Activated CD4-positive, CD25-positive, alpha-beta regulatory T cell (primary cell): ENCODE data around the gene DRD2.
"Not testable (repeated sequence)": the region's sequence is repeated elsewhere in the genome, so short reads cannot be mapped to it uniquely, and the experiment has no call there.

ENCODE experiments used
- DNase-seq, 4 experiments: peaks; one replicate each; lab custom pipeline; 2025; lab: John Stamatoyannopoulos, UW

The DRD2 gene

DNA sequence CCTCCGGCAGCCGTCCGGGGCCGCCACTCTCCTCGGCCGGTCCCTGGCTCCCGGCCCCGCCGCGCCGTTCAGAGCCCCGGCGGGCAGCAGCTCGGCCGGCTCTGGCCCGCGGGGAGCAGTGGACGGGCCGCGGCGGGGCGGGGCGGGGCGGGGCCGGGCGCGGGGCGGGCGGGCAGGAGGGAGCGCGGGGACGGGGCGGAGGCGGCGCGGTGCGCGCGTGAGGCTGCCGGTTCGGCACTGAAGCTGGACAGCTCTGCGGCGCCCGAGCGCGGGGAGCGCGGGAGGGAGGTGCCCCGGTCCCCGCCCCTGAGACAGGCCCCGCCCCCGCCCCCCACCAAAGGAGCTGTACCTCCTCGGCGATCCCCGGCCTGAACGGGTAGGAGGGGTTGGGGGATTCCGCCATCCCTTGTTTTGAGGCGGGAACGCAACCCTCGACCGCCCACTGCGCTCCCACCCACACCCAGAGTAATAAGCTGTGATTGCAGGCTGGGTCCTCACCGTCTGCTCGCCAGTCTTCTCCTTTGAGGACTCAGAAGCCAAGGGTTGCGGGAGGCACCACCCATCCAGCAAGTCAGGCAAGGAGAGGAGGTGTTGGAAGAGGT is at the start of gene DRD2:
Gene DRD2 (minus strand): TSS at position 239 of the 602 bp plus-strand sequence. CDS start 50,747 bp downstream, outside the sequence.
- no peak for DNase-seq

DNA sequence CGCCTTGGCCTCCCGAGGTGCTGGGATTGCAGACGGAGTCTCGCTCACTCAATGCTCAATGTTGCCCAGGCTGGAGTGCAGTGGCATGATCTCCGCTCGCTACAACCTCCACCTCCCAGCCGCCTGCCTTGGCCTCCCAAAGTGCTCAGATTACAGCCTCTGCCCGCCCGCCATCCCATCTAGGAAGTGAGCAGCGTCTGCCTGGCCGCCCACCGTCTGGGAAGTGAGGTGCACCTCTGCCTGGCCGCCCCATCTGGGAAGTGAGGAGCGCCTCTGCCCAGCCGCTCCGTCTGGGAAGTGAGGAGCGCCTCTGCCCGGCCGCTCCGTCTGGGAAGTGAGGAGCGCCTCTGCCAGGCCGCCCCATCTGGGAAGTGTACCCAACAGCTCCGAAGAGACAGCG is 48.7 kb upstream of the DRD2 start:
- DNase-seq, result not testable (repeated sequence)

DNA sequence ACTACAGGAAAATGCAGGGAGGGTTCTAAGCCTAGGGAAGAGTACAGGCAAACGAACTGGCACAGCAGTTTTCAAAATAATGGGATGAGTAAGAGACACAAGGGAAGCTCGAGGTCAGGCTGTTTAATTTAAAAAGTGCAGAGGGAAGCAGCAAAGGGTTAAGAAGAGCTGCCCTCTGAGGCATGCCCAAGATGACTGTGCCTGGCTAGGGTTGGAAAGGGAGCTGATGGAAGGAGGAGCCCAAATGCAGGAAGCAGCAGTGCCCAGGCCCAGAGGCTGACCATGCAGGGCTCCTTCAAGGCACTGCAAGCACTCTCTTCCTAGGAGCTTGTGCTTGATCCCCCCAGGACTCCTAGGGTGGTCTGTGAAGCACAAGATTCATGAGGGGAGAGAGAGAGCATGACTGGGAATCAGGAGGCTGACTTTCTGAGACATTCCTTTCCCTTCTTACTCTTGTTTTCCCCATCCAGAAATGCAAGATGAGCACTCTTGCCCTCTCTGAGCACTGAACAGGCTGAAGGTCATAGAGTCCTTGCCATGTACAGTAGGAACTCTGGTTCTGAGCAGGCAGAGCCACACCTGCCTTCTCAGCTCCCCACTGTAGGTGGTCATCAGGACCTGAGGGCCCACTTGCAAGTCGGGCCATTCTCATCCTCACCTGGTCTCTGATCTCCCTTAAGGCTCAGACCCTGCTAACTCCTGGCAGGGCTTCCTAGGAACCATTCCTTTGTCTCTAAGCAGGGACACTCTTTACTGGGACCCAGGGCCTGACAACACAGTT is 46.7 kb upstream of the DRD2 start:
- DNase-seq, result no peak

DNA sequence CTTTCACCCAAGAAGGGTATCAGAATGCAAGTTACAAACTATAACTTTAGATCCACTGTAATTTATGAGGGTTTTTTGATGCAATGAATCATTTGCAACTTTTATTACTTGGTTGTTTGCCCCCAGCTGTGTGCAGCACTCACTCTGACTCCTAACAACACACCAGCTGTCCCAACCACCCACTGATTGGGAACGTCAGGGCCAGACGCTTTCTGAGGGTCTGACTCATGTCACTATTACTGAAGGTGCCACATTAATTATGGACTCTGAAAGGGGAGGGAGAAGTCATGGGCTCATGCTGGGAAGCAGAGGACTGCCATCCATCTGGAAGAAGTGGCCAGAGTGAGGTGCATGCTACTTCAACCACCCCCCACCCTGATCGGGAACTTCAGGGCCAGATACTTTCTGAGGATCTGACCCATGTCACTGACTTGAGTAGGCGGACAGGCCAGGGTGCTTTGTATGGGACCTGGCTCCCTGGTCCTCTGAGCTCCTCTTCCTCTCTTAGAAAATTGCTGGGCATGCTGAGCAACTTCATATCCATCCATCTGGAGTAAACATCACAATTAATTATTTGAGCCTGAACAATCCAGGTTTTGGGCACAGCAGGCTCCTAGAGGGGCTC is 44.9 kb upstream of the DRD2 start:
- no peak for DNase-seq

DNA sequence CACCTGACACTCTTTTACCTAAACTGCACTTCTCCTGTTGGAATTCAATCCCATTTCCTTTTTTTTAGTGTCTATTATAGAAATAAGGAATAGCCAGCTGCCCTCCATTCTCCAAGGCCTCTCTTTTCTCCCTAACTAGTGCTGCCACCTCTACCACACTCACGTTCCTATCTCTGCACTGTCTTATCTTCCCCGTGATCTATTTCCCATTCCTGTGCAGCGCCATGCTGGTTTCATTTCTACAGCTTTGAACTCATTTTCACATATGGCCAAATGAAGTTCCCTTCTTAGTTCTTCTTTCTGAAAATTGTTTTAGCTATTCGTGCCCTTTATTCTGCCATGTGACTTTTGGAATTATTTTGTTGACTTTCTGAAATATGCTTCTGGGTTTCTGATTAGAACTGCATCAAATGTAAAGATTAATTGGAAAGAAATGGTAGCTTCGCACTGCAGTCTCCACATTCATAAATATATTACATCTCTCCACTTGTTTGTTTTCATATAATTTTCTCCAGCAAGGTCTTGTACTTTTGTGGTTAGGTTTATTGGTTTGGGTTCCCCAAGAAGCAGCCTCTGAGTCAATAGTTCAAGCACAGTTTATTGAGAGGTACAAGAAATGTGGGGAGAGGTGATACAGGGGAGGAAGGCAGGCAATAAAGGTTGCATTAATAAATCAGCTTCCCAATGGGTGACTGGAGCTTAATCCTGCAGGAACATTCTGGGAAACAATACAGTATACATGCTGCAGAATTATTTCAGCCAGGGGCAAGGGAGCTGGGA is 43.7 kb upstream of the DRD2 start:
- DNase-seq, result no peak

DNA sequence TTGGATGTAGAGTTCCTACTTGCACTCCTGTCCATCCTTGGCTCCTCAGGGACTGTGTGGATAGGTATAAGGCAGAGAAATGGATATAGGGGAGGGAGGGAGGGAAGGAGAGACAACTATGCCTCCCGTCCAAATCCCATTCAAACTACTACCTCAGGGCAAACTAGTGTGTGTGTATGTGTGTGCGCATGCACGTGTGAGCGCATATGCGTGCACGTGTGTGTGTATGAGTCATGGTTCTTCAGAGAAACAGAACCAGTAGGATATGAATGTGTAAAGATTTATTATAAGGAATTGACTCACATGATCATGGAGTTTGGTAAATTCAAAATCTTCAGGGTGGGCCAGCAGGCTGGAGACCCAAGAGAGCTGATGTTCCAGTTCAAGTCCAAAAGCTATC is 42.2 kb upstream of the DRD2 start:
- DNase-seq, result no peak

DNA sequence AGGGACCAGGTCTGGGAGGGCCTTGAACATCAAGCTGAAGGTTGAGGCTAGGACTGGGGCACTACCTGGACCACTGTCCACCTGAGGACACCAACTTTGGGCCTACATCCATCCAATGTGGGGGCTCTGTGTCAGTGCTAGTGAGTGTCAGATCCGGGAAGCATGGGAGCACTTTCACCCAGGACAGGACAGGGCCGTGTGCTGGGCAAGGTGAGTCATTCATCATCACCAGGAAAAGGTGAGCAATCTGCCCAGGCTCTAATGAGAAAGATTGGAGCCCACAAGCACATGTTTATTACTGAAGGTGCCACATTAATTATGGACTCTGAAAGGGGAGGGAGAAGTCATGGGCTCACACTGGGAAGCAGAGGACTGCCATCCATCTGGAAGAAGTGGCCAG is 39.7 kb upstream of the DRD2 start:
- DNase-seq, result no peak

DNA sequence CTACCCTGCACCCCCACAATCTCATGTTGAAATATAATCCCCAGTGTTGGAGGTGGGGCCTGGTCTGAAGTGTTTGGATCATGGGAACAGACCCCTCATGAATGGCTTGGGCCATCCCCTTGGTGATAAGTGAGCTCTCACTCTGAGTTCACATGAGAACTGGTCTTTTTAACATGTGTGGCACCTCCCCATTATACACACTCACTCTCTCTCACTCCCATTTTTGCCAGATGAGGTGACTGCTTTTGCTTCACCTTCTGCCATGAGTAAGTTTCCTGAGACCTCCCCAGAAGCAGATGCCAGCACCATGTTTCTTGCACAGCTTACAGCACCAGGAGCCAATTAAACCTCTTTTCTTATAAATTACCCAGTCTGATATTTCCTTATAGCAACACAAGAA is 32.1 kb upstream of the DRD2 start:
- DNase-seq, result no peak

DNA sequence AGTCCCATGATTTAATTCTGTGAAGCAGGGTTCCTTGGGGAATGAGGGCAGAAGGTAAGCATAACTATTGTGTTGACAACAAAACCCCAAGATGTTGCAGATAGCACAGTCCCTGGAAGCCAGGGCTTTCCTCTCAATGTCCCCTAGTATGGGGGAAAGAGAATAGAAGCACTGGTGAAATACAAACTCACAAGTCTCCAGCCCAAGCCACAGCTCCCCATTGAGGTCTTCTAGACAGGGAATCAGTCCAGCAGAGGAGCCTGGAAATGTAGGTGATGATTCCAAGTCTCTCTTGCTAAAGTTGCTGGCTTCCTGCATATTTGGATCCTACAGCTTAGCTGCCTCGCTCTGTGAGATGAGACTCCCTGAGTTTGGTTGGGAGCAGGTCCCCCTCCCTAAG is 31.7 kb upstream of the DRD2 start:
- no peak for DNase-seq

DNA sequence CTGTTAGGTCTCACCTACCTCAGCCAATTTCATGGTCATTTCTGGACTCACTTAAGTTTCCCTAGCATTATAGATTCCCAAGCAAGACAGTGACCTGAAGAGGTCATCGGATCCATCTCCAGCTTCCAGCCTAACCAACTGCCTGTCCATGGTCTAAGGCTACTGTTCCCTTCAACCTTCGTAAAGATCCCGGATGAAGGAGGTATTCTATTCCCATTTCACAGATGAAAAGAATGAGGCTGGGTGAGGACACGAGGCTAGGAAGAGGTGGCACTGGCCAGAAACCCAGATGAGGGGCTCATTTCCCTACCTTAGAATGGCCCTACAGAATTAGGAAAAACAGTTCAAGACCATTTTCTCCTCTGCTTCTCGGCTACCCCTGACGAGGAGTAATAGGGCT is 31.3 kb upstream of the DRD2 start:
- DNase-seq, result no peak

DNA sequence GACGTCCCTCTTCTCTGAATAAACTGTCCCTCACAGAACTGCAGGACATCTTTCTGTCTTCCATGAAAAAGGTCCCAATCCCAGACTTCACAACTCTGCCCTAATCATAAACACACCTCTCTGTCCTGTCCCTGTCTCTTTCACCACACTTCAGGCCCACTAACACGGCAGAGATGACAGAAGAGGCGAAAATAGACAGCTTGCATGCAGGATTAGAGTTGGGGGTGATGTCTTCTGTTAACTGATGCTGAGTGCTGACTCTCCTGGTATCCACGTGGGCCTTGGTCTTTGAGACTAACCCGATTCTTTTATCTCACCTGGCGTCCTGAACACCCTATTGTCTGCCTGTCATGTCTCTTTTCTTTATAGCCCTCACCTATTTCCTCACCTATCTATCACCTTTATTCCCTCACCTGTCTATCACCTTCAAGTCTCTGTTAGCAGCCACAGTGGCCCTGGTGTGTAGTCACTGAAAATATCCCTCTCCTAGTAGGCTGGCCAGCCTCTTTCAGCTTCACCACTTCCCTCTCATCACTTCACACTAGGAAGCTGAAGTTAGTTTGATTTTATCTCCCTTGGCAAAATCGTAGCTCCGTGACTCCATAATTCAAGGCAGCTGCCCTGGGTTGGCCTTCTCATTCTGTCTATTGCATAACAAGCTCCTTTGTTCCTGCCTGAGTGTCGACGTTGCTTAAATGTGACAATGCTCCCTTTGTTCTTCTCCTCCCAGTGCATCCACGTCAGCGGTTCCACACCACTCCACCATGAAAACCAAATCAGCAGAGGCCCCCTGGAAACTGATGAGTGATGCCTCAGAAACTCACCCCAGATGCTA is 30.6 kb upstream of the DRD2 start:
- no peak for DNase-seq

DNA sequence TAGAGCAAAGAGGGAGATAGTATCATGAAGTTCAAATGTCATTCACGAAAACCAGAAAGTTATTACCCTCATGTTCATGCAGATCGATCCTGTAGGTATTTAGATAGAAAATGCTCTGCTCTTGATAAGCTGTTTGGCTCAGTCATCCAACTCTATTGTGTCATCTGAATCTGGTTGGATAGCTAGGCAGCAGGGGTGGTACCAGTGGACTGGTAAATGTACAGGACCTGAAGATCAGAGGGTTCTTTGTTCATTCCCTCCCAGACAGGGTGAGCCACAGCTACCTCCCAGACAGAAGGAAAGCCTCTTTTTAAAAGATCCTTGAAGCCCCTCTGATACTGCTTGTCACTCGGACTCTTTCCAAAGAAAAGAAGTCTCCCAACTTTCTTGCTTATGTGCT is 29.8 kb upstream of the DRD2 start:
- DNase-seq, result no peak

DNA sequence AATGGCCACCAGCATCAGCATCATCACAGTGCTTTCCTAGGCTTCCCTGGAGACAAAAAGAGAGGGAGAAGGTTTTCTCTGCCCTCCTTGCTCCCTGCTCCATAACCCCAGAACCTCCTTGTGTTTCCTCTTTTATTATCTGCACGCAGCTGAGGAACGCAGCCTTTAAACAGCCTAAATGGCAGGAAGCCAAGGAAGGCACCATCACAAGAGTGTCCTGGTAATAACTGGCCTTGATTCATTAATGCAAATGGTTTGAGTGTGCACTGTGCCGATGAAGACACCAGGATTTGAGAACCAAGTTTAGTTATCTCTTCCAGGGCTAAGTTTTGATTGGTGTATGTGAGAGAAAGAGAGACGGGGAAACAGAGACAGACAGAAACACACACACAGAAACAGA is 29.4 kb upstream of the DRD2 start:
- no peak for DNase-seq

DNA sequence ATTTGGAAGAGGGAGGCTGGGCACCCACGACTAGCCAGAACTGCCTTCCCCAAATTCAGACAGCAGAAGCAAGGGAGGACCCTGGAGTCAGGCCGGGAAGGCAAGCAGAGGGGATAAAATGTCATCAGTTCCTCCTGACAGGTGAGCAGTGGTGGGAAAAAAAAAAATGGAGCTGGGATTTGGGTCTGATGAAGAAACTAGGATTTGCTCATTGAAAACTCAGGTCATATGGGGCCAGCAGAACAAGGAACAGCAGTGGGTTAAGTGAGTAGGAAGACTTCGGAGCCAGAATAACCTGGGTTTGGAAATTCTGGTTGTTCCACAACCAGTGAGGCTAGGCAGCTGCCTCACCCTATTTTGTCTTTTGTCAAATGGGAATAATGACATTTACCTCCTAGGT is 28.9 kb upstream of the DRD2 start:
- no peak for DNase-seq

DNA sequence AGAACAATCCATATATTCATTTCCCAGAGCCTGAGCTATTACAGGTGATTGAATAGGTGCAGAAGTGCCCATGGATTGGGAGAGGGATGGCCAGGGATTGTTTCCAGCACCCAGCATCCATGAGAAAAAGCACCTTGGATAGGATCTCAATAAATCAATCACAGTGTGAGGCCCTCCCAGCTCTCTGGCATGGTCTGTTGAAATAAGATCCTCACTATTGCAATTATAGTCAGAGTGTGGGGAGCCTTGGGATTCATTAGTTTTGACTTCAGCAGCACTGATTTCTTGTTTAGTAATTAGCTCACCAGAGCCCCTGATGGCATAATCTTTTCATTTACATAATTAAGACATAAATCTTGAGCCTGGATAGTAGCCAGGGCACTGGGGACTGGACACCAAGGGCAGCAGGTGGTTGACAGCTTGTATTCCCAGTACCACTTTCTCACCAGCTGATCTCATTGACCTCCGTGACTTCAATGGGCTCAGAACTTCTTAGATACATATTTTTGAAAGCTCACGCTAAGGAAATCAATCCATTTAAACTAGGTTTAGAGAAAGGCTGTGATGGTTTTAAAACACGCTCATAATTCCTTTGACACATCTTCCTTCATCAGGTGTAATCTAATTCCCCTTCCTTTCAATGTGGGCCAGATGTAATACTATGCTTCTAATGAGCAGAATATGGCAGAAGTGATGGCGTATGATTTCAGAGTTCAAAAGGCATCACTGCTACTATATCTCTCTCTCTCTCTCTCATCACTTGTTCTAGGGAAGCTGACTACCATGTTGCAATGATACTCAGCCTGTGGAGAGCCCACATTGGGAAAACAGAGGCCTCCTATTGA is 22.1 kb upstream of the DRD2 start:
- no peak for DNase-seq

DNA sequence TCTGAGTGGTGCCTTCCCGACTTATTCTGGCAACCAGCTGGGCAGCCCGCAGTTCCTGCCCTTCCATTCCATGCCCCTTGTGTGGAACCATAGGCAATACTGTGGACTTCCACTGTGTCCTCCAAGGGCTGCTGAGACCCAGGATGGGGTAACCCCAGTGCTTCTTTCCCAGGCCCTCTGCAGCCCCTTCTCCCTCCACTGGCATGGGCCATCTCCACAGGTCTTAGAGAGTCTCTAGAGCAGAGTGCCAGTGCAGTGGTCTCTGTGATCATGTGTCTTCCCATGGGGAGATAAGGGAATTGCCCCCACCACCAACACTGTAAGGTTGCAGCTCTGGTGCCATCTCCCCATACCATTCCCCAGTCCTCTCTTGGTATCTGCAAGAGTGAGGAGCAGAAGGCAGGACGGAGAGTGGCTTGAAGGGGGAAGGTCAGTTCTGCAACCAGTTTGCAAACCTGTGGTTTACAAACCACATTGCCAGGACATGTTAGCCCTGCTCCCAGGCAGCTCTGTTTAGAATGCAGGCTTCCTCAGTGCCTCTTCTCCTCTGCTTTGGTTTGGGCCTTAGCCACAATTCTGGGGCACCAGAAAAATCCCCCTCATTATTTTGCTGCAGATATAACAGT is 20.9 kb upstream of the DRD2 start:
- no peak for DNase-seq

DNA sequence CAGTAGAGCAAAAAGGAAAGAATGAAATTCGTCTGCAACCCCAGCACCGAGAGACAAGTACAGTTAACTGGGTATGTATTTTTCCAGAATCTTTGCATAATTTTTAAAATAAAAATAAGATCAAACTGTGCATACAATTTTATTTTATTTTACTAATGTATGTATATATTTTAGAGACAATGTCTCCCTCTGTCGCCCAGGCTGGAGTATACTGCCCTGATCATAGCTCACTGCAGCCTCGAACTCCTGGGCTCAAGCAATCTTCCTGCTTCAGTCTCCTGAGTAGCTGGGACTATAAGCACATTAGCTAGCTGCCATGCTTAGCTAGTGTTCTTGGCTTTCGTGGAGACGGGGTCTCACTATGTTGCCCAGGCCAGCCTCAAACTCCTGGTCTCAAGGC is 18.8 kb upstream of the DRD2 start:
- DNase-seq, result no peak

DNA sequence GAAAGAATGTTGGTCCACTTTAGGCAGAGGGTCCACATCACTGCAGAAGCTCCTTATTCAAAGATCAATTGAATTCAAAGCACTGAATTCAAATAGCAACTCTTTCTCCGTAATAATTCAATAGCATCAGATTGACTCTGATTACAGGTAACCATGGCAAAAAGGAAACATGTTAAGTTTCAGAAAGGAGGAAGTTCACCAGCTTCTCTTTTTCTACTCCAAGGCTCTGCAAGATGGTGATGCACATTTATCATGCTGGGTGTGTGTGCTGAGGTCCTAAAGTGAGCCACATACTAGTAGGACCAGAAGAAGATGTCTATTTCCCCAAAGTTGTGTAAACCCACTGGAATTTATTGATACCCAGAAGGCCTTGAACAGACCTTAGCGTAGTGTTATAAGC is 18.0 kb upstream of the DRD2 start:
- DNase-seq, result no peak

DNA sequence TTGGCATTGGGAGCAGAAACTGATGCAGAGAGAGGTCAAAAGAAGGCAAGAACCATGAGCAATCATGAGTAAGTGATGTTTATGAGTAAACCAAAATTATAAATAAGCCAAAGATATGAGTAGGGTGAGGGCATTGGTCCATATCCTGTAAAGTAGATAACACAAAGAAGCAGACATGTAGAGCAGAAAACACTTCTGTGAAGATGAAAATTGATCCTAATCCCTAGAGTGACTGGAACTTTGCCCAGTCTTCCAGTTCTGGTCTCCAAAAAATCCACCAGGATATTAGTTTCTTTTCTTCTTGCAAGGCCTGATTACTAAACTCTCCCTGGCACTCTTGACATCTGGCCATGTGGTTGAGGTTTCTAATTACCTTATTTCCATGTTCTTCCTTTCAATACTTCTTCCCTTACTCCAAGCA is 13.7 kb upstream of the DRD2 start:
- no peak for DNase-seq

DNA sequence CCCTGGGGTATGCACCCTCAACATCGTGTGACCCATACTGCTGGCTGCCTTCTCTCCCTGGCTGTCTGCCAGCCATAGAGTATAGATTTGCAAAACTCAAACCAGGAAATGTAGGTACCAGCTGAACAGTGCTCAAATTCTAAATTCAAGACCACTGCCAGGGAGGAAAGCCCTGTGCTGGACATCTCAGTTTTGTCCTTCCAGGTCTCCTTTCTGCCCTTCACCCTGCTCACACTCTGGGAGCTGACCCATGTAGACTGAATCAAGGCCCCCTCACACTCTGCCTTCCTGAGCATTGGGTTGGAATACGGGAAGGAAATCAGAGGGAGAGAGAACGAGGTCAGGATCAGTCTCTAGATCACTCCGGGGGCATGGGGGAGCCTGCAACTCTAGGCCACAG is 12.4 kb upstream of the DRD2 start:
- DNase-seq, result no peak
